ENCODE results near the gene C16orf96. TPM values are rescaled to one million over a fixed set of nuclear protein-coding genes. Genes with fewer than 3 reads are reported as not detected.
A peak's percentile ranks its signal among the peaks of the same experiment; 100 is the strongest.

The C16orf96 gene
- total RNA-seq, 2 donors from 2014 or later, result 0.52 TPM; not detected in 1

- peak within 1 kb of the TSS; percentile 47 to 49 for H3K4me3 ChIP-seq
- H3K4me1 ChIP-seq, result peaks cover 41% of the 10 kb centered on the region
- H3K9me3 ChIP-seq, result peaks cover 0 to 10% (median 0%) of the 10 kb centered on the region in 3 donors
- no peaks in the 10 kb centered on the region for H3K36me3 ChIP-seq (replicated peaks in 1 of 2; ENCODE audit: insufficient read depth in 1 of 2, low read depth in 2 of 2)
- 5 to 48% methylated on average over 6 to 63 of the region's 67 CpGs for WGBS, 2 donors
- ATAC-seq (peak; percentile 88), DNase-seq (peak; percentile 98)
- peak in 4 of 7 experiments; percentile 19 to 42 (median 22) for TF ChIP-seq CTCF (IDR thresholded peaks at IDR 0.05)
- TF ChIP-seq POLR2A (IDR thresholded peaks at IDR 0.05), result peak; percentile 94 to 95 (median 95)
- peak within 1 kb of the TSS; percentile 83 to 94 (median 91) for H3K27ac ChIP-seq
- H3K27me3 ChIP-seq, result no peaks in the 10 kb centered on the region
- intact Hi-C loops (cut with DNase I), result no loop called here
Measured at GRCh38 chr16:4538350-4539235, 17.5 kb upstream of the C16orf96 start, which contains the start of gene CDIP1. Gene CDIP1 (minus strand): TSS chr16:4538773. CDS start chr16:4514130, 24,643 bp downstream.

- Histone ChIP-seq H3K27ac (no peak overlapping the region), H3K9me3 (peaks cover 0 to 10% (median 0%) of the 10 kb centered on the region in 3 donors), H3K36me3 (replicated peaks in 1 of 2; ENCODE audit: insufficient read depth in 1 of 2, low read depth in 2 of 2) (no peaks in the 10 kb centered on the region), H3K4me1 (peaks cover 29% of the 10 kb centered on the region), H3K27me3 (no peaks in the 10 kb centered on the region), H3K4me3 (no peak overlapping the region)
- 91 to 97% methylated on average over 2 of the region's 2 CpGs for WGBS, 2 donors
- DNase-seq (no peak), ATAC-seq (no peak)
- intact Hi-C loops (cut with DNase I), result no loop called here
- TF ChIP-seq POLR2A (IDR thresholded peaks at IDR 0.05) (no peak), CTCF (IDR thresholded peaks at IDR 0.05) (no peak)
Measured at GRCh38 chr16:4539716-4540284, 16.3 kb upstream of the C16orf96 start.

GRCh38 chr16:4544473-4544872 is 11.7 kb upstream of the C16orf96 start:
- intact Hi-C loops (cut with DNase I), result no loop called here
- TF ChIP-seq CTCF (IDR thresholded peaks at IDR 0.05) (no peak), POLR2A (IDR thresholded peaks at IDR 0.05) (no peak)
- ATAC-seq (no peak), DNase-seq (peak in 2 of 4 donors; percentile 36 to 50)
- H3K9me3 ChIP-seq, result peaks cover 0 to 9% (median 0%) of the 10 kb centered on the region in 3 donors
- H3K27ac ChIP-seq, result no peak overlapping the region
- 80 to 84% methylated on average over 8 of the region's 8 CpGs for WGBS, 2 donors
- peaks cover 5% of the 10 kb centered on the region for H3K4me1 ChIP-seq
- no peaks in the 10 kb centered on the region for H3K36me3 ChIP-seq (replicated peaks in 1 of 2; ENCODE audit: insufficient read depth in 1 of 2, low read depth in 2 of 2)
- no peaks in the 10 kb centered on the region for H3K27me3 ChIP-seq
- no peak overlapping the region for H3K4me3 ChIP-seq

GRCh38 chr16:4548124-4548523 is 8.0 kb upstream of the C16orf96 start:
- H3K4me3 ChIP-seq, result no peak overlapping the region
- TF ChIP-seq POLR2A (IDR thresholded peaks at IDR 0.05), result no peak
- TF ChIP-seq CTCF (IDR thresholded peaks at IDR 0.05), result no peak
- ATAC-seq, result no peak
- intact Hi-C loops (cut with DNase I), result no loop called here
- no peak for DNase-seq
- H3K9me3 ChIP-seq, result no peaks in the 10 kb centered on the region
- H3K4me1 ChIP-seq, result peaks cover 5% of the 10 kb centered on the region
- H3K36me3 ChIP-seq (replicated peaks in 1 of 2; ENCODE audit: insufficient read depth in 1 of 2, low read depth in 2 of 2), result no peaks in the 10 kb centered on the region
- no peaks in the 10 kb centered on the region for H3K27me3 ChIP-seq
- WGBS, 2 donors, result 56 to 67% methylated on average over 13 of the region's 13 CpGs
- no peak overlapping the region for H3K27ac ChIP-seq

Data from body of pancreas (tissue), 4 donors.